Measurements from ENCODE around the gene CENATAC.

The CENATAC gene

GRCh38 chr11:119019996-119020395 is 22.1 kb downstream of the CENATAC start:
- peak overlapping the region; percentile 98 for H3K4me3 ChIP-seq (ENCODE audit: control insufficient read depth, low read depth, low read length)
- no peak for TF ChIP-seq CTCF (IDR thresholded peaks at IDR 0.05; ENCODE audit: control insufficient read depth, insufficient read depth, low read depth, low read length, missing control alignments)
- no peak for DNase-seq (ENCODE audit: low read depth)

- no peak for TF ChIP-seq CTCF (IDR thresholded peaks at IDR 0.05; ENCODE audit: control insufficient read depth, insufficient read depth, low read depth, low read length, missing control alignments)
- H3K4me3 ChIP-seq (ENCODE audit: control insufficient read depth, low read depth, low read length) = no peak overlapping the region
- DNase-seq (ENCODE audit: low read depth) = no peak
Measured at GRCh38 chr11:119021631-119022030, 23.7 kb downstream of the CENATAC start.

GRCh38 chr11:119023741-119024140 is 25.8 kb downstream of the CENATAC start:
- no peak for TF ChIP-seq CTCF (IDR thresholded peaks at IDR 0.05; ENCODE audit: control insufficient read depth, insufficient read depth, low read depth, low read length, missing control alignments)
- no peak overlapping the region for H3K4me3 ChIP-seq (ENCODE audit: control insufficient read depth, low read depth, low read length)

GRCh38 chr11:119024430-119025098 is 26.6 kb downstream of the CENATAC start:
- no peak overlapping the region for H3K4me3 ChIP-seq (ENCODE audit: control insufficient read depth, low read depth, low read length)
- TF ChIP-seq CTCF (IDR thresholded peaks at IDR 0.05; ENCODE audit: control insufficient read depth, insufficient read depth, low read depth, low read length, missing control alignments) = no peak

More at GRCh38 chr11:119023741-119024140, 25.8 kb downstream of the CENATAC start:
- peak; percentile 11 for DNase-seq (ENCODE audit: low read depth)

GRCh38 chr11:119025099-119025473 is 27.1 kb downstream of the CENATAC start:
- no peak for TF ChIP-seq CTCF (IDR thresholded peaks at IDR 0.05; ENCODE audit: control insufficient read depth, insufficient read depth, low read depth, low read length, missing control alignments)

More at GRCh38 chr11:119024430-119025098, 26.6 kb downstream of the CENATAC start:
- no peak for DNase-seq (ENCODE audit: low read depth)

GRCh38 chr11:119025541-119025940 is 27.6 kb downstream of the CENATAC start:
- TF ChIP-seq CTCF (IDR thresholded peaks at IDR 0.05; ENCODE audit: control insufficient read depth, insufficient read depth, low read depth, low read length, missing control alignments) = no peak
- H3K4me3 ChIP-seq (ENCODE audit: control insufficient read depth, low read depth, low read length) = no peak overlapping the region
- no peak for DNase-seq (ENCODE audit: low read depth)

More at GRCh38 chr11:119025099-119025473, 27.1 kb downstream of the CENATAC start:
- no peak overlapping the region for H3K4me3 ChIP-seq (ENCODE audit: control insufficient read depth, low read depth, low read length)
- no peak for DNase-seq (ENCODE audit: low read depth)
